Ovary (tissue), 9 donors: ENCODE measurements around the gene TTLL9. TPM values are rescaled to one million over a fixed set of nuclear protein-coding genes. Genes with fewer than 3 reads are reported as not detected.

Experiments used
- DNase-seq, 5 donors: peaks; one replicate each; pipeline ENCODE4 v3.0.0-alpha.2; 2019 to 2020
- H3K27ac ChIP-seq, 2 donors: fragments of 200-600 bp; one replicate each; pipeline versions ENCODE4 v1.5.1 to v1.8.0; 2019 to 2022
- H3K27me3 ChIP-seq: fragments of 200-600 bp; one replicate; pipeline ENCODE4 v1.8.0; 2022
- H3K36me3 ChIP-seq: fragments of 200-600 bp; sonication (generic); one replicate; pipeline ENCODE4 v1.5.1; 2019
- H3K4me1 ChIP-seq: one replicate; pipeline ENCODE4 v1.8.1; 2013; ENCODE audit warnings: mild to moderate bottlenecking, moderate library complexity; ENCODE audit not compliant: insufficient read depth
- H3K4me3 ChIP-seq: fragments of 200-600 bp; sonication (generic); one replicate; pipeline ENCODE4 v1.5.1; 2017
- H3K9me3 ChIP-seq, 2 donors: fragments of 200-600 bp in 1 of 2; sonication (generic) in 1 of 2; one replicate each; pipeline versions ENCODE4 v1.5.1 to v1.8.1; 2013 to 2019; ENCODE audit warnings: mild to moderate bottlenecking in 1 of 2, moderate library complexity in 1 of 2
- CTCF ChIP-seq, 3 donors: fragments of 450-650 bp in 2 of 3; fragments of 200-600 bp in 1 of 3; IDR thresholded peaks; one replicate each; pipeline versions ENCODE4 v1.5.1 to v1.8.0; 2016 to 2022; ENCODE audit warnings: antibody characterized with exemption in 3 of 3, mild to moderate bottlenecking in 1 of 3
- EP300 ChIP-seq: sonication (generic); formaldehyde crosslinking; IDR thresholded peaks from one replicate; pipeline ENCODE4 v1.6.1; 2017; ENCODE audit warnings: antibody characterized with exemption
- POLR2A ChIP-seq: fragments of 450-650 bp; IDR thresholded peaks from one replicate; pipeline ENCODE4 v1.6.1; 2017; ENCODE audit warnings: antibody characterized with exemption, mild to moderate bottlenecking, moderate library complexity
- WGBS, 3 donors: extraction: QIAGEN DNeasy Blood & Tissue Kit in 1 of 3; methylation state at CpG; one replicate each; pipeline versions ENCODE4 v1.1.5 to v1.1.7; 2013 to 2017; 5-methylcytosine and 5-hydroxymethylcytosine counted together
- intact Hi-C, 4 donors: fragments of 100-400 bp; cut with DNase I; formaldehyde crosslinking; loops; one replicate each; pipeline versions ENCODE4 v1.11.0 to v1.15.1; 2022 to 2023
- polyA plus RNA-seq, 2 donors: library from polyadenylated mRNA; stranded (reverse); fragments of 200-250 nt in 1 of 2; fragments of 350-450 nt in 1 of 2; fragmentation: Illumina TruSeq in 1 of 2; extraction: RNeasy Lipid Tissue Mini Kit (QIAGEN cat#74804) in 1 of 2; gene quantifications; one replicate each; pipeline ENCODE4 v1.2.3, GENCODE V29; 2013 to 2014
- total RNA-seq, 7 donors: library from RNA; depleted of rRNA in 2 of 7; stranded (reverse); fragments of >200 nt in 2 of 7; fragmentation: NEBNext Ultra II Directional in 3 of 7; extraction: Animal tissue kit (Norgen Biotek cat#: 25700) in 3 of 7; gene quantifications; one replicate each; pipeline versions ENCODE4 v1.1.0 to v1.2.4, GENCODE V29; 2016 to 2023
- donor health status: DM: no; HTN: no; CAD: no; lungs with moderate emphysema.
- donor health status: DM: no; HTN: no; CAD: no.
- donor health status: Bipolar disorder and iron deficiency.
- donor health status: DM: yes; HTN: yes; CAD: no.
- donor health status: DM: no; HTN: no; CAD: no.
- donor health status: DM: yes; HTN: yes; CAD: no.

Gene TTLL9
- total and polyA plus RNA-seq, 9 donors, result 0.24 to 10.6 (median 0.40) TPM

GRCh38 chr20:31877684-31878083 is 7.2 kb downstream of the TTLL9 start:
- Histone ChIP-seq H3K27ac (no peak overlapping the region), H3K27me3 (no peaks in the 10 kb centered on the region), H3K4me1 (no peaks in the 10 kb centered on the region), H3K4me3 (no peak overlapping the region), H3K9me3 (no peaks in the 10 kb centered on the region), H3K36me3 (no peaks in the 10 kb centered on the region)
- TF ChIP-seq POLR2A (no peak), EP300 (no peak), CTCF (IDR thresholded peaks at IDR 0.05) (no peak)
- DNase-seq, result no peak
- intact Hi-C loops, result no loop called here

GRCh38 chr20:31879143-31879987 is 8.9 kb downstream of the TTLL9 start:
- H3K36me3 ChIP-seq, result no peaks in the 10 kb centered on the region
- H3K9me3 ChIP-seq, result no peaks in the 10 kb centered on the region
- H3K27ac ChIP-seq, result peak overlapping the region in 1 of 2 donors; percentile 55
- intact Hi-C loops, result no loop called here
- 4 to 6% (median 5%) methylated on average over 45 of the region's 45 CpGs for WGBS, 3 donors
- no peak for TF ChIP-seq CTCF (IDR thresholded peaks at IDR 0.05)
- no peak for TF ChIP-seq EP300
- no peak for TF ChIP-seq POLR2A
- peak; percentile 92 to 95 (median 94) for DNase-seq
- H3K4me1 ChIP-seq, result no peaks in the 10 kb centered on the region
- H3K27me3 ChIP-seq, result no peaks in the 10 kb centered on the region
- H3K4me3 ChIP-seq, result peak overlapping the region; percentile 56

- H3K9me3 ChIP-seq, result no peaks in the 10 kb centered on the region
- H3K36me3 ChIP-seq, result no peaks in the 10 kb centered on the region
- 56 to 67% (median 62%) methylated on average over 5 of the region's 5 CpGs for WGBS, 3 donors
- TF ChIP-seq CTCF (IDR thresholded peaks at IDR 0.05) (no peak), EP300 (no peak), POLR2A (no peak)
- intact Hi-C loops, result no loop called here
- no peak overlapping the region for H3K27ac ChIP-seq
- no peak for DNase-seq
- no peak overlapping the region for H3K4me3 ChIP-seq
- no peaks in the 10 kb centered on the region for H3K27me3 ChIP-seq
- no peaks in the 10 kb centered on the region for H3K4me1 ChIP-seq
These were observed 11.5 kb downstream of the TTLL9 start for GRCh38 chr20:31881945-31882344.

- Histone ChIP-seq H3K36me3 (no peaks in the 10 kb centered on the region), H3K27ac (no peak overlapping the region), H3K4me1 (no peaks in the 10 kb centered on the region), H3K9me3 (no peaks in the 10 kb centered on the region), H3K4me3 (no peak overlapping the region), H3K27me3 (no peaks in the 10 kb centered on the region)
- no peak for DNase-seq
- intact Hi-C loops, result no loop called here
- TF ChIP-seq EP300, result no peak
- TF ChIP-seq CTCF (IDR thresholded peaks at IDR 0.05), result no peak
- TF ChIP-seq POLR2A, result no peak
These were observed 13.4 kb downstream of the TTLL9 start for GRCh38 chr20:31883829-31884228.
